ENCODE measurements around the gene LBHD2.

DNA sequence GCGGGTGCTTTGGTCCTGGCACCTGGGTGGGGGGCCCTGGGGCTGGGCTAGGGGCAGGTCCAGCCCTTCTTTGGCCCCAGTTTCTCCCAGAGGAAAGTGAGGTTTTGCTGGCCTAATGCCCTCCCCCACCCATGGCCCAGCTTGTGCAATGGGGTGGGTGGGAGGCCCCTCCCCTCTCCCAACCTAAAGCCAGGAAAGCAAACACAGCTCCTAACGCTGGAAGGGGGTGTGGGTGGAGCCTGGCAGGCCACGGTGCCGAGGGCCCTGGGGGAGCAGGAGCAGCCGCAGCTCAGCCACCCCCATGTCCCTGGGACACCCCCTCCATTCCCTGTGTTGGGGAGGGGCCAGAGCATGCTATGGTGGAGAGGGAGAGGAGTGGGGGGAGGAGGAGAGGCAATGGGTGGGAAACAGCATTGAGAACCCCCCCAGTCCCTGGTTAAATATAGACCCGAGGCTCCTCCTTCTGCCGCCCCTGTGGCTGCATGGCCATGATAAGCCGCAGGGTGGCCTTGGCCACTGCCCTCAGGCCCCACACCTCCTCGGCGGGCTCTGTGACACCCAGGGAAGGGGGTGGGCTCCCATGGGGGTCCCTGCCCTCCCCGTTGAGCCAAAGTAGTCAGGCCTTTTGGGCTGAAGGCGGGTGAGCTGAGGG is 15.2 kb downstream of the LBHD2 start:
- TF ChIP-seq, protein P1, sequence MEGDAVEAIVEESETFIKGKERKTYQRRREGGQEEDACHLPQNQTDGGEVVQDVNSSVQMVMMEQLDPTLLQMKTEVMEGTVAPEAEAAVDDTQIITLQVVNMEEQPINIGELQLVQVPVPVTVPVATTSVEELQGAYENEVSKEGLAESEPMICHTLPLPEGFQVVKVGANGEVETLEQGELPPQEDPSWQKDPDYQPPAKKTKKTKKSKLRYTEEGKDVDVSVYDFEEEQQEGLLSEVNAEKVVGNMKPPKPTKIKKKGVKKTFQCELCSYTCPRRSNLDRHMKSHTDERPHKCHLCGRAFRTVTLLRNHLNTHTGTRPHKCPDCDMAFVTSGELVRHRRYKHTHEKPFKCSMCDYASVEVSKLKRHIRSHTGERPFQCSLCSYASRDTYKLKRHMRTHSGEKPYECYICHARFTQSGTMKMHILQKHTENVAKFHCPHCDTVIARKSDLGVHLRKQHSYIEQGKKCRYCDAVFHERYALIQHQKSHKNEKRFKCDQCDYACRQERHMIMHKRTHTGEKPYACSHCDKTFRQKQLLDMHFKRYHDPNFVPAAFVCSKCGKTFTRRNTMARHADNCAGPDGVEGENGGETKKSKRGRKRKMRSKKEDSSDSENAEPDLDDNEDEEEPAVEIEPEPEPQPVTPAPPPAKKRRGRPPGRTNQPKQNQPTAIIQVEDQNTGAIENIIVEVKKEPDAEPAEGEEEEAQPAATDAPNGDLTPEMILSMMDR (IDR thresholded peaks at IDR 0.05), result no peak
- no peak for TF ChIP-seq EP300 (IDR thresholded peaks at IDR 0.05)
- TF ChIP-seq POLR2A (IDR thresholded peaks at IDR 0.05), result no peak
